GM19043 (cell line): ENCODE results near the gene MESD.

Experiments used
- ATAC-seq: cut with Tn5 transposase; IDR thresholded peaks from one replicate; pipeline ENCODE4 v1.9.1; 2021; ENCODE audit warnings: low read depth; ENCODE audit not compliant: unreplicated experiment

MESD gene

GRCh38 chr15:80913541-80913940, 76.1 kb downstream of the MESD start:
- ATAC-seq: no peak

DNA sequence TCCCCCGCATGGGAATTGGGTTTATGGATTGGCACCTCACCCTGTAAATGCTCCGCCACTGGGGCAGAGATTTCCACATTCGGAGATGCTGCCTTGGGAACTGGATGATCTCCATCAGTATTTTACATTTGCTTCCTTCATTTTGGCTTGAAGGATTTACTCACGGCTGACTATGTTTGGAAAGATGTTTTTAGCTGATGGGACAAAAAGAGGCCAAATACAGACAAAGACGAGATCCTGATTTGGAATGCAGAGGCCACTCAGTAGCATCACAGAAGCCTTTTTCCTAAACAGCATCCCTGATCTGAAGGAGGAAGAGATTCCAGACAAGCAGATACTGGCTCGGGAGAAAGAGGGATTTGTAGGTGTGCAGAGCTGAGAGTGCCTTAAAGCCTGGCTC, 76.9 kb downstream of the MESD start:
- no peak for ATAC-seq

- no peak for ATAC-seq
These were observed 77.8 kb downstream of the MESD start for GRCh38 chr15:80911821-80912220.

- ATAC-seq: no peak
These were observed 83.4 kb downstream of the MESD start for GRCh38 chr15:80906159-80906766.

DNA sequence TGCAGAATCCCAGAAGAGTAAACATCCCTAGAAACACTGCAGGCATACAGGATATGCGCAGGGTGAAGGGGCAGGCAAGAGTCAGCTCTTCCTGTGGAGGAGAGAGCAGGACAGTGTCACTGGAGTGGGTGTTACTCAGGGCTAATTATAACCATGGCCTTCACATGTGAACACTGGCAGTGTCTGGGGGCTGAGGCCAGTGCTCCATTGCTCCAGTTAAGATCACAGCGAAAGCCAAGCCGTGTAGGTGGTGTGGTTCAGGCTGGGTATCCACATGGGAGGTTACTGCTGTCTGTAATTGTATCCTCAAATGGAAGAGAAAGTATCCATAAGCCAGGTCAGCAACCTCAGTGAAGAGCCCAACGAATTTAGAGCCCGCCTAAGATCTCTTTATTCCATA, 84.6 kb downstream of the MESD start:
- ATAC-seq: no peak

GRCh38 chr15:80902298-80902801, 87.3 kb downstream of the MESD start:
- ATAC-seq: no peak

DNA sequence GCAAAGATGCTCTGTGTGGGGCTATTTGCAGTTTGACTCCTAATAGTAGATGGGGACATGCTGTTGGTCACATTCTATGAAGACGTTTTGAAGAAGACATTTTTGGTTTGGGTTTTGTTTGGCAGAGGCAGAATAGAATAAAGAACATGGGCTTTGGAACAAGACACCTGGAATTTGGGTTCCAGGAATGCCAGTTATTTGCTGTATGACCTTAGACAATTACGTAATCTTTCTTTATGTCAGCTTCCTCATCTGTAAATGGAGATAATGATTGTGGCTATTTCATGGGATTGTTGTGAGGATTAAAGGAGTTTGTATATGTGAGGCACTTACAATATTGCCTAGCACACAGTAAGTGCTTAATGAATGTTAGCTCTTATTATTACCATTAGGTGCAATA, 91.6 kb downstream of the MESD start:
- ATAC-seq: no peak
